Hematopoietic multipotent progenitor cell treated with erythropoietin and hydrocortisone succinate and interleukin-3 and kit ligand, for 17 days (in vitro differentiated cells): ENCODE measurements around the gene ADISSP.

Experiments
- DNase-seq: peaks from one replicate; pipeline ENCODE4 v3.0.0-alpha.2; 2015; ENCODE audit warnings: low spot score

The ADISSP gene

DNA sequence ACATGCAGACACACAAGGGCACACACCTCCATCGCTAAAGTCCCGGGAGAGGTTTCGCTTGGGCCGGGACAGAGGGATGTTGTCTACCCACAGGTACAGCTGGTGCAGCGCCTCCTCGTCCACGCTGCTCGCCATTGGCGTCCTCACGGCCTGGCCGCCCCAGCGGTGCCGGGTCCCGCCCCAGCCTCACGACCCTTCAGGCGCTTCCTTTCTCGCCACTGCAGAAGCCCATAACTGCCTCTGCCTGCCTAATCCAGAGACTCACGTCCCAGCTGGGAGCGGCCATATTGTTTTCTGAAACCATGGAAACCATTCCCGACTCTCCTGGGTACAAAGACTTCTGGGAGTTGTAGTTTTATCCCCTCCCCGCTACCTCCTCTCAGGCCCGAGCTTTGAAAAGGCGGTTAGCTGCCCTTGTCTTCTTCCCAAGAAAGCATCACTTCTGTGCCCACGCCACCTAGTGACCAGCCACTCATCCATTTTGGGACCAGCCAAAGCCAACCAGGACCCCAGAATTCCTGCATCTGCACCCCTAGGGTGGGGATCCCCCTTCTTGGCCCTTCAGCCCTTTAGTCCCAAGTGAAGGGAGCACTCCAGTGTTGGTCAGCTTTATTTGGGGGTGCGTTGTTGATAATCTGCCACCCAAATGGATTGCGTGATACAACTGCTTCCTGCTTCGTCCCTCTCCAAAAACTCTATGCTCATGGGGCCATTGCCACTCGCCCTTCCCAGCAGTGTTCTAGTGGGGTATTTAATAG, 13.8 kb upstream of the ADISSP start, which contains the start of gene SPEF1:
Gene SPEF1 (minus strand): TSS at position 296 of the 758 bp plus-strand sequence. CDS start 161 bp downstream, at position 135.
- DNase-seq: peak; percentile 73

DNA sequence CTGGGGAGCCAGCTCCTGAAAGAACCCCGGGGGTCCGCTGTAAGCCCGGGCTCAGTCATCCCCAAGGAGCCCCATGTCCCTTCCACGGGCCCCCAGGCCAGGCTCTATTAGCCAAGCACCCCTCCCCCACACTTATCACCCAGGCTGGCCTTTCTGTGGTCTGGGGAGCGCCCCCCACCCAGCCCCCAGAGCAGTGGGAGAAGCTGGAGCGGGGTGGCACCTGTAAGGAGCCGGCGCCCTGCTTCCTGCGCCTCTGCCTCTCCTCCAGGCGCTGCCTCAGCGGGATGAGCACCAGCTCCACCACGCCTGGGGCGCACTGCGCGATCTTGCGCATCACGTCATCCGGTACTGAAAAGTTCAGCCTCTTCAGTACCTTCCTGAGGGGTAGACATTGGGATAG, 11.4 kb upstream of the ADISSP start:
- no peak for DNase-seq

DNA sequence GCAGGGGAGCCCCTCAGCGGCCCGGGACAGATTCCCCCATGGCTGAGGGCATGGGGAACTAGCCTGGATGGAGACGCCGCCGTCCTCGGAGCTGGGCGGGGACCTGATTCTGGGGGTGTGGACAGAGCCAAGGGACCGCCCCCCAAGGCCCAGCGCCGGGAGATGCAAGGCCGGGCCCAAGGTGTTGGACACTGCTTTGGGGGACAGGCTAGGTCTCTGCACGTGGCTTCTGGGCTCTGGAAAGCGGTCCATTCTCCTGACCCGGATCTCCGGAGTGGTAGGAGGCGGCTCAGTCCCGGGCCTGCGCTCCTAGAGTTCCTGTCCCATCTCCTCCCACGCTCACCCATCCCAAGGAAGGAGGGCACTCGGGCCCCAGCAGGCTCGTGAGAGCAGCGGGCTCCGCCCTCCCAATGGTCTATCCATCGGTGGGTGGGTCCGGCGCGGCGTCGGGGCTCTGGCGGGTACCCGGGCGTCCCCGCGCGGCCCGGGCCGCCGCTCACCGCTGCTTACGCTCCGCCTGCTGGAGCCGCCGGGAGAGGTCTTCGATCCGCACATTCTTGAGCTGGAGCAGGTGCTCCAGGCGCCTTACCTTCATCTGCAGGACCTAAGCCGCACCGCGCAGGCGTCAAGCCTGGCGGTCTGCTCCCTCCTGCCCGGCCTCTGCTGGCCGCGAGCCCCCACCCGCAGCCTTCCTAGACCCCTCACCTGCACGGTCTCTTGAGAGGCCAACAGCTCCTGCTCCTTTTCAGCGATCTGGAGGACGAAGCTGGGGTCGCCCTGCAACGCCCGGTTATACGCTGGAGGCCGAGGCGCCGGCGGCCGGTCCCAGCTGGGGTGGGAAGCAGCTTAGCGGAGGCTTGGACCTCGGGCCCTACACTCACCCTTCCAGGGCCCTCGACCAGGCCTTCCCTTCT, 10.4 kb upstream of the ADISSP start:
- no peak for DNase-seq

DNA sequence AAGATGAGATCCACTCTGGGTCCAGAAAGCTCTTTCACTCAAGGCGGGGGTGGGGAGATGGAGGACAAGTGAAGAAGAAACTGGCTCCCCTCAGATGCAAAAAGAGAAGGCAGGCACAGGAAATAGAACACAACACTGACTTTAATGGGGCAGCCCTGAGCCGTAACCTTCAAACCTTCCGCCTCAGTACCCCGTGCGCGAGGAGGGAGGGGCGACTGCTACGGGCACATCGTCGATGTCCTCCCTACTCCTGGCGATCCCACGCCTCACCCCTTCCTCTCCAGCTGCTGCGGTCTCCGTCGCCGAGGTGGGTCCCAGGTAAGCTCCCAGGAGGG, 9.8 kb upstream of the ADISSP start:
- no peak for DNase-seq

DNA sequence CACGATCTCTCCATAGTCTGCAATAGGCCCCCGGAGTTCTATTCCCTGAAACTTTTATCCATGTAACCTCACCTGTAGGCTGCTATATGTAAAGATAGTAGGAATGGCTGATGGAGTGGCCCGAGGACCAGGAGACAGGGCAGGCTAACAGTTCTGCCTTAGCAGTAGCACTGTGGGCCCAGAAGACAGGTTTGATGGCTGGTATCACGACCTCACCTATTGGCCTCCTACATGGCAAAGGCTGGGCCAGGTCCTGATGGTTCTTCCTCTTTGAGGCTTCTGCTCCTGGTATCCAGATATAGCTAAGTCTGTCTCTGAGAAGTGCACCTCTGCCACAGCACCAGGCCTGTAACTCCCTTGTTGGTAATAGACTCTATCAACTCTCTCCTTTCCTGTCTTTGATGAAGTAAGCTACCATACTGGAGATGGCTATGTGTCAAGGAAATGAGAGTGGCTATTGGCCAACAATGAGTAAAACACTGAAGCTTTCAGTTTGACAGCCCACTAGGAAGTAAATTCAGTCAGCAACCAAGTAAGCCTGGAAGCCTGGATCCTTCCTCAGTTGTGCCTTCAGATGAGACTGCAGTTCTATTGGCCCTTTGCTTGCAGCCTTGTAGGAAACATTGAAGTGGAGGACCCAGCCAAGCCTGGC, 8.0 kb upstream of the ADISSP start:
- no peak for DNase-seq

DNA sequence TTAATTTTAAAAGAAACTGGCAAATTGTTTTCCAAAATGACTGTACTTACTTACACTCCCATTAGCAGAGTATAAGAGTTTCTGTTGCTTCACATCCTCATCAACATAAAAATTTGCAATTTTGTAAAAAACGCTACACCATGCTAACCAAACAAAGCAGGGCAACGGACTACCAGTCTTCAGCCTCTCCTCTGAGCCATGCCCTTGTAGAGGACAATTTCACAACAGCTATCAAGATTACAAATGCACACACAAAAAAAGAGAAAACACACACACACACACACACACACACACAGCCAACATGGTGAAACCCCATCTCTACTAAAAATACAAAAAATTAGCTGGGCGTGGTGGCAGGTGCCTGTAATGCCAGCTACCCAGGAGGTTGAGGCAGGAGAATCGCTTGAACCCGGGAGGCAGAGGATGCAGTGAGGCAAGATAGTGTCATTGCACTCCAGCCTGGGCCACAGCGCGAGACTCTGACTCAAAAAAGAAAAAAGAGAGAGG, 4.1 kb upstream of the ADISSP start:
- DNase-seq: no peak

DNA sequence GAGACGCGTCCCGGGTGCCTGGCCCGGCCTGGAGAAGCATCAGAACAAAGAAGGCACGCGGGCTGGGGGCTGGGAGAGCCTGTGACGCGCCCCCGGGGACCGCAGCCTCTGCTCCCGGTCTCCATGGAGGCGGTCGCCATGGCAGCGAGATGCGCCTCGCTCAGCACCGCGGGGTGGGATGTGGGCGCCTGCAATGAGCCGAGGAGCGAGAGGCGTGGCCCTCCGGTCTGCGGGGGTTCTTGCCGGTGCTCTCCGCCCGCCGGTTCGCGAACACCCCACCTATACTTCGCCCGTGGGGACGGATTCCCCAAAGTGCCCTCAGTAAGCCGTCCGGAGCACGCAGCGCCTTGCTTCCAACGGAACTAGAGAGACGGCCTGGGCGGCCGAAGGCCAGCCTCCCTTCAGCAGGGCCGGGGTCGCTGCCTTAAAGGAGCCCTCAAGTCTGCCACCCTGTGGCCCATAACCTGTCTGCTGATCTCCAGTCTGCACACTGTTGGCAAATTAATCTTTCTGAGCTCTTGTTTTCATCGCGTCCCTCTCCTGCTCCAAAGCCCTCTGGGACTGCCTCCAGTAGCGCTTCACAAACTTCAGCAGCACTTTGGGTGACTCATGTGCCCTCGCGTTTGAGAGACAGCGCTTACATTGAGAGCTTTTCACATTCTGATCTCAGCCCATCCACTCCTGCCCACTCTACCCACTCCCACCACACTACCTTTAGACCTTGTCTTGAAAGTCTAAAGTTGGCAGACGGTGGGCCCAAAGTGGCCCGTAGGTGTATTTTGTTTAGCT, 983 bp upstream of the ADISSP start:
- DNase-seq: peak; percentile 66

DNA sequence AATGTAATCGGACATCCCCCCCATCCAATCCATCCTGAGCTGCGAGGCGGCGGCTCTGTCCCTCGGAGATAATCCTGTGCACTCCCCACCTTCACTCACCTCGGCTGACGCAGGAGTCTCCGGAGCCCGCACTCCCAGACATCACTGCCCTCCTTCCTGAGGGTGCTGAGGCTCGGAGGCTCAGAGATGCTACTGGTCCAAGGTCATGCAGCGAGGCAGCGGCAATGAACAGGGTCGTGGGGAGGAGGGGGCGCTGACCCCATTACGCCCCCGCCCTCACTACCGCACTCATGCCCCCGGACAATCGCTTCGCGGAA, 485 bp downstream of the ADISSP start:
- peak; percentile 73 for DNase-seq

DNA sequence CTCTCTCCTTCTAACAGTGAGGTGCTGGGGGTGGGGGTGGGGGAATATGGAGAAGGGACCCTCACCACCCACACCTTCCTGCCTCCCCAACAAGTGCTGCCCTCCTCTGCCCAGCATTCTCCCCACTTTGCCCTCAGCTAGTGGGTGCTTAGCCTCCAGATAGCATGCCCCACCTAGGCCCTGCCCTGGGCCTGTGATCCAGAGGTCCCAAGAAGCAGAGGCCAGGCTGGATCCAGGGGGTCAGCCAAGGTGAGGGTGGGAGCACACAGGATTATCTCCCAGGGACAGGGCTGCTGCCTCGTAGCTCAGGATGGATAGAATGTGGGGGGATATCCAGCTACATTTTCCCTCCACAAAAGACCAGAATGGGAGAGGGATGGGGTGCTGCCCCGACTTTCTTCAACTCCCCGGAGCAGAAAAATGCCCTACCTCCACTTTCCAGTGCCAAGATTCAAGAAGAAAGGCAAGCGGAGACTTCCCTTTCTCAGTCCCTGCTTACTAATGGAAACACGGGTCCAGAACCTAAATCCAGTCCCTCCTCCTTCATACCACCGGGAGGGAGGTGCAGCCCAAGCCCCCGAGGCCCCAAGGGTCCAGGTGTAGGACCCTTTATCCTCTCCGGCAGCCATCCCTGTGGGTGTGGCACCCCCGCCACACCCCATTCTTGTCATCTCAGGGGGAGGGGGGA, 987 bp downstream of the ADISSP start:
- DNase-seq: no peak

DNA sequence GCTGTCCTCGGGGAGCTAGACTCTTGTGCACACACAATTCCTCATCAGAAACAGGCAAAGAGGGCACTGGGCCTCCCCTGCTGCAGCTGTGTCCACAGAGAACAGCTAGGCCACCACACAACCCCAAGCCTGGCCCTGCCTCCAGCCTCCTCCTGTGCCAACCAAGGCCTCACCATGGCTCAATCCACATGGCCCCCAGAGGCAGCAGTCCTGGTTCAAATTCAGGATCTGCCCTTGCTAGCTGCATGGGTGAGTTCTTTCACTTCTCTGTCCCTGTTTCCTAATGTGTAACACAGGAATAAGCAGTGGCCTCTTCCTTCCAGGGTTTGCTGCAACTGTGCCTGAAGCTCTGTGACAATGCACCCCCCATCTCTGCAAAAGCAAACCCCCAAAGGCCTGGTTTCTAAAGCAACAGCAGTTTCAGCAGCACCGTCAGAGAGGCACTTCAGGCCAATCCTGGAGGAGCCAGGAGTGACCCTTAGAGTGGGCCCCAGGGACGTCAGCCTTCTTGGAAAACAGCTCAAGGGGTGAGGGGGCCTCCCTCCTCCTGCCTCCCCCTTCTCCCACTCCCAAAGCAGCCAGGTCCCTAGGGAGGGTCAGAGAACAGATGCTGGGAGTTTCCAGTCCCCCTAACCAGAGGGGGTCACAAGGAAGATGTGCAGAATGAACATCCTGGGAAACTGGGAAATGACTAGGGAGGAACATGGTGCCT, 2.2 kb downstream of the ADISSP start:
- no peak for DNase-seq

DNA sequence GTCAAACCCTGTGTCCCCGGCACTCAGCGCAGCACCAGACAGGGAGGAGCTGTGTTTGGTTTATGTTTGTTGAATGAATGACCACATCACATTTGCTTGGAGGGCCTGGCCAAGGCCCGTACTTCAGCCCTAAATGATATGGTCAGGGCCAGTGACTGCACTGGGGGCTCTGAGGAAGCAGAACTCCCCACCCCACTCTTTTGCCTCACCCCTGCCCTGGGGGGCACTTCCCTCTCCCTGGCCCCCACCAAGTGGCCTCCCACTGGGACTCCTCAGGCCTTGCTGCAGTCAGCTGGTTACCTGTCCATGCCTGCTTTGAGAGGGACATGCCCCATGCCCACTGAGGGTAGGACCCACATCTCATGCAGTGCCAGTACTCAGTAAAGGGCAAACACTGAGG, 2.9 kb downstream of the ADISSP start:
- DNase-seq: no peak

DNA sequence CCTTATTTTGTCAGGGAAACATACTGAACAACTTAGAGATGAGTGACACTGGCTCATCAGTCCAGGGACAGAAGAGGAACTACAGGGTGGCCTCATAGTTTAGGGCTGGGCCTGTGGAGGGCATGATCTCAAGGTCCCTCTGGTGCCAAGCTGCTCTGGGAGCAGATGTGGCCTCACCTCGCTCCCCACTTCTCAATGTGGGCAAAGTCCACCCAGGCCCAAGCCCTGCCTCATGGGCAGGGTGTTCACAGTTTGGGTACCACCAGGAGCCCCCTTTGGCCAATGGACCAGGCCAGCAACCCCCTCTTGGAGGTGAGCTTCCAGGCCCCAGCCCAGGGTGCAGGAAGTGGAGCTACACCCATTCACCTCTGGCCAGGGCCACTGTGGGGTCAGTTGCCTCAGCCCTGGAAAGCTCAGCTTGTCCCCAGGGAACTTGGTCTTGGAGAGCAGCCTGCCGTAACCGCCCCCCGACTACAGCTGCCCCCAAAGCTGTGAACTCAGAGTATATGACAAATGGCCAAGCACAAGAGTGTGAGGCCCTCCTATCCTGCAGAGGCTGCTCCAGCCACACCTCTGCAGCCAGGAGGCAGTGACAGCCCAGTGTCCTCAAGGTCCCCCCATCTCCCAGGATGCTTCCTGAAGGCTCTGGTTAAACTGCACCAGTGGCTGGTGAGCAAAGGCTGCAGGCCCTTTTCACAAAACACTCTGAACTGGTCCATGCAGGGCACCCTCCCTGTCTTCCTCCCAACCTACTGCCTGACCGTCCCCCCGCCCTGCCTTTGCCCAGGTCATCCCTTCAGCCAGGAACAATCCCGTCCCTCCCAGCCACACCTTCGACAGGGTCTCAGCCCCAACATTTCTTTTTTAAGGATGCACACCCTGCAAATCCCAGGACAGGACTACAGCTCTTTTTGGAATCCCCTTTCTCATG, 3.6 kb downstream of the ADISSP start:
- DNase-seq: no peak

DNA sequence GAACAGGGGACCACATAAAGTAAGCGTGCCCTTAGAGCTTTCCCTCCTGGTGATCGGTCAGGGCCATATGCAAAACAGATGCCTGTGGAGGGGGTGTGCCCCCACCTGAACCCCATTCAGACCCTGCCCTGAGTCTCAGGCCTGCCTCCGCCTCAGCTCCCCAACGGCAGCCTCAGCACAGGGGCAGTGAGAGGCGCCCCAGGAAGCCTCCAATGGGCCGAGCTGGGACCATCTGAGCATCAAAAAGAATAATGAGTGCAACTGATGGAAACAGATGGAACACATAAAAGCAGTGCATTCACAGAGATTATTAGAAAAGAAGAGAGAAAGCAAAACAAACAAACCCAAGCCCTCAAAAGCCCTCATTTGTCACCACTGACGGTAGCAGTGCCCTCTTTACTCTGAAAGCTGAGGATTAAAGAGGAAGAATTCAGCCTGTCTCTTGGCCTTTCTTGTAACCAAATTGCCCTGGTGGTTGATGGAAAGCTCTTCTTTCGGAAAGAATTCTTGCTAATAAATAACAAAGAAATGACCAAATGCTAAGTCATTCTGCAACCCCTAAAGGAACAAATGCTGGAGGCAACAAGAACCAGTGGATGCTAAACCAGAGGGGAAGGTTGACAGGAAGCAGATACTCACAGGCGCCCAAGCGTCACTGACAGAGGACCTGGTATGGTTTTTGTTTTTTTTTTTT, 6.8 kb downstream of the ADISSP start:
- no peak for DNase-seq

DNA sequence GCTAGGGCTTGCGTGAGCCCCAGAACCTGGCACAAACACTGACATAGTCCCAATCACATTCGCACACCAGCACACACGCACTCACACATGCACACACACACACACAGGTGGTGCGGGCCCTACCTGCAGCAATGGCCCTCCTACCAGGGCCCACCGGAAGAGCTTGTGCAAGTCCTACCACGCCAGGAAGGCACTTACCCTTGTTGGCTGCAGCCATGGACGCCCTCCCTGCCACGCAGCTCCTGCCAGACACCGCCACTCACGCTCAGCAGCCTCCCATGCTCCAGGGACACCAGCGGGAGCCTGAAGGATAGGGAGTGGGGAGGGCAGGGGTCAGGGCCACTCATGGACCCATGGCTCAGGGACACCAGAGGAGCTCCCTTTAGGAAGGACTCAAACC, 7.7 kb downstream of the ADISSP start:
- DNase-seq: no peak

DNA sequence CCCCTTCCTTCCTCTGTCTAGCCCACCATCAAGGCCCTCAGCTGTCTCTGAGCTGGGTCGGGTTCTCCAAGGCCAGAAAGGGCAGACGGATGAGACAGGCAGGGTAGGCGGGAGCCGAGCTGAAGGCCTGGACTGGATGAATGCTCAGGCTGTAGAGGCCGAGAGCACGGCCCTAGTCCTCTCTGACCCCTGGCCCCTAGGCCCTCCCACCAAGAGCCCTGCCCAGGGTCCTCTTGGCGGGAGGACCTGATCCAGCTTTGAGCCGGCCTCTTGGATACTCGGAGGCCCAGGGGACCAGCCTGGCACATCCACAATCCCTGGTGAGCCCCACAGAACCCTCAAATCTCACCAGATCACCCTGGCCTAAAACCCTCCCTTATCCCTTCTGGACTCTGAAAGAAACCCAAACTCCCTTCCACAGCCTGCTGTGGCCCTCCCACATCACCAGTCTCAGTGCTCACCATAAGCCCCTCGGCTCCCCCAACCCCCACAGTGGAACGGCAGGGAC, 8.2 kb downstream of the ADISSP start:
- no peak for DNase-seq

DNA sequence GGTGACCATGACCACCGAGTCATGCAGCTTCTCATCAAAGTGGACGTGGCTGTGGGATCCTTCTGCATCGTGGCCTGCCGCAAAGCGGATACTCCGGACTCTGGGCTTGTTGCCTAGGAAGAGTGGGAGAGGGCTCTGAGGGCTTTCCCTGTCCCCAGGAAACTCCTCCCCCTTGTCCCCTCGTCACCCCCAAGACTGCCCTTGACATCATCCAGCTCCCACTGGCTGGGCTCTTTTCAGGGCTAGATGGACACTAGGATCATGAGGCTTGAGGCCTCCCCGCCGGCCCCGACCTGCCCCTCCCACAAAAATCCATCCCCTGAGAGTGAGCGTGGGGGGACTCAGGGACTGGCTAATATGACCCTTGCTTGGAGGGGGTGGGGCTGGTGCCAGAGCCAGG, 9.0 kb downstream of the ADISSP start:
- DNase-seq: no peak

DNA sequence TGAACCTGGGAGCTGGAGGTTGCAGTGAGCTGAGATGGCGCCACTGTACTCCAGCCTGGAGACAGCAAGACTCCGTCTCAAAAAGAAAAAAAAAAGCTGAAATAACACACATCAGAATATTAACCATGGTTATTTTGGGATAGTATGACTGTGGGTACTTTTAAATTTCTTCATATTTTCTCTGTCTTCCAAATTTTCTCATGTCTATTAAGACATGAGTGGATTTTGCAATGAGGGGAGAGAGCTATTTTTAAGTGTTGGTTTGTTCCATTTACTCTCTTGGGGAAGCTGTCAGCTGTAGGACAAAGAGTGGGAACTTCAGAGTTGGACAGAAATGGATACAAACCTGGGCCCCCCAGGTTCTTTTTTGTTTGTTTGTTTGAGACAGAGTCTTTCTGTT, 10.3 kb downstream of the ADISSP start:
- DNase-seq: no peak

DNA sequence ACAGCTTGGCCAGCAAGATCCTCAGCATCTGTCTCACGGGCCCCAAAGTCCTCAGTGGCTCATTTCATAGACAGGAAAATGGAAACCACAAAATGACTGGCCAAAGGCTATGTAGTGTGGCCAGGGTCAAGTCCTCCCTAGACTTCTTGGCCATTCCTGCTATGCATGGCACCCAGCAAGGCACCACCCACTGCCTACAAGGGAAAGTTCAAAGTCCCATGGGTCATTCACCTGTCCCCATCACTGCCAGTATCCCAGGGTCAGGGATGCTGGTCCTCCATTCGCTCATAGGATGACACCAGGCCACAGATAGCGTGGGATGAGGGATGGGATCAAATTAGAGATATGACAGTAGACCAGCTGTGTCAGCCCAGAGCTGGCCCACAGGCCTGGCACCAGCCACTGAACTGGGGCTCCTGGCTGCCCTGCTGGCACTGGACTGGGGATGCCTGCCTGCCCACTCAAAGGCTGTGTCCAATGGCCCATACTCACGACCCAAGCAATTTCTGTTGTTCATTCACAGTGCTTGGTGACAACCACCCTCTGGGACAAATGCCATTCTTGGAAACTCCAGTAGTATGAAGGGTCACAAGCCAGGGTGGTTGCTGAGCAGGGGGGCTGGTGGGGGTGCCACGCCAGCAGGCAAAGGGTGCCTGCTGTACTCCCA, 11.6 kb downstream of the ADISSP start:
- no peak for DNase-seq
